OCI-LY7 (cell line): Measurements from ENCODE around the gene NRF1.

Experiments used
- CTCF ChIP-seq: fragments of 200-600 bp; sonication (generic); conservative IDR thresholded peaks from 2 replicates; pipeline ENCODE4 v1.5.1; 2014; ENCODE audit warnings: mild to moderate bottlenecking, antibody characterized with exemption, low read length, moderate library complexity, mixed read lengths
- EZH2phosphoT487 ChIP-seq: fragments of 200-600 bp; sonication (generic); IDR thresholded peaks from 2 replicates; pipeline ENCODE4 v1.6.1; 2018; ENCODE audit warnings: low read depth, borderline replicate concordance, mild to moderate bottlenecking, mixed run types, antibody characterized with exemption, low read length, moderate library complexity, mixed read lengths

- TF ChIP-seq CTCF (no peak), EZH2phosphoT487 (no peak)
Measured at GRCh38 chr7:129804890-129805719, 193.6 kb downstream of the NRF1 start.
